Activated CD8-positive, alpha-beta memory T cell treated with anti-CD3 and anti-CD28 coated beads for 48 hours (primary cell): ENCODE measurements around the gene TRAPPC11.

Source experiments
- DNase-seq, 3 experiments: peaks; one replicate each; pipeline ENCODE4 v3.0.0-alpha.2; 2020; ENCODE audit warnings: low read depth in 2 of 3, low spot score in 2 of 3

The TRAPPC11 gene

DNA sequence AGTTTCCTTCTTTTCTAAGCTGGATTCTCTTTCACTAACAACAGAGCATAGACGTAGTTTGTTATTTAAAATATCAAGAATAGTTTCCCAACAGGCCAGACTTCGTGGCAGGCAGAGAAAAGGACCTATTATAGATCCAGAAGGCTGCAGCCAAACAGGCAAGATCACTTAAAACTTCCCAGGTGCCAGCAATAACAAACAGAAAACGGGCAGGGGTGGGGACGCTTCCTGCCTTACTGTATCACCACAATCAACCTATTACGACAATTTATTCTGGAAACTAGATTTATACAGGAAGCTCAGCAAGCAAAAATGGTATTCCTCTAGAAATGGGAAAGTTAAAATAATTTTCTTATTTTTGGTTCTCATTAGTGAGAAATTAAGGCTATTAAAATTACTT, 22.2 kb upstream of the TRAPPC11 start:
- no peak for DNase-seq

- no peak for DNase-seq
Measured at GRCh38 chr4:183637461-183637860, 21.6 kb upstream of the TRAPPC11 start.

DNA sequence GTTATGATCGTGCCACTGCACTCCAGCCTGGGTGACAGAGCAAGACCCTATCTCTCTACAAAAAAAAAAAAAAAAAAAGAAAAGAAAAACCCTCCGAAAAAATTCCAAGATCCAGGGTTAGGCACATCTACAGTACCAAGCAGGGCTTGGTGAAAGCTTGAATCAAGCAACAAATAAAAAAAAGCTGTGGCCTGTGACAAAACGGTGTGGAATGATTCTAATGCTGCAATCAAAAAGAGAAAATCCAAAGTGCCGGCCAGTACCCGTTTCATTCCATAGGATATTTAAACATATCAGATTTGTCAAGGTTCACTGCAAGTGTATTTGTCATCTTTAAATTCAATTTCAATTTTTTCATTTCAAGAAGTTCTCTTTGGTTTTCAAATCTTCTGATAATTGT, 20.7 kb upstream of the TRAPPC11 start:
- DNase-seq = no peak

- DNase-seq = no peak
Measured at GRCh38 chr4:183639291-183639690, 19.8 kb upstream of the TRAPPC11 start.

- no peak for DNase-seq
Measured at GRCh38 chr4:183645326-183645725, 13.8 kb upstream of the TRAPPC11 start.

DNA sequence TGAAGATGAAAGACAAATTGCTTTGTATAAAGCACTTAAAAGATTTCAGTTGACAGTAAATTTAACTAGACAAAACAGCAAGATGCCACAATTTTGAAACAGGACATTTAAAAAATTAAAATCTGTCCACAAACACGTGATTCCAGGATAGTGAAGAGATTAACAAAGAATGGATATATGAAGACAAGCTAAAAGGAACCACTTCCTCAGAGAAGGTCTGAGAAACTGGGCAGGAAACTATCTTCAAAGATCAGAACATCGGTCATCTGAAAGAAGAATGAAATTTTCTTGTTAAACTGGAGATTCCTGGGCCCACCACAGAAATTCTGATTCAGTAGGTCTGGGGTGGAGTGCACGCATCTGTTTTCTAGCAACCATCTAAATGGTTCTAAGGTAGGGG, 1.5 kb upstream of the TRAPPC11 start:
- no peak for DNase-seq

DNA sequence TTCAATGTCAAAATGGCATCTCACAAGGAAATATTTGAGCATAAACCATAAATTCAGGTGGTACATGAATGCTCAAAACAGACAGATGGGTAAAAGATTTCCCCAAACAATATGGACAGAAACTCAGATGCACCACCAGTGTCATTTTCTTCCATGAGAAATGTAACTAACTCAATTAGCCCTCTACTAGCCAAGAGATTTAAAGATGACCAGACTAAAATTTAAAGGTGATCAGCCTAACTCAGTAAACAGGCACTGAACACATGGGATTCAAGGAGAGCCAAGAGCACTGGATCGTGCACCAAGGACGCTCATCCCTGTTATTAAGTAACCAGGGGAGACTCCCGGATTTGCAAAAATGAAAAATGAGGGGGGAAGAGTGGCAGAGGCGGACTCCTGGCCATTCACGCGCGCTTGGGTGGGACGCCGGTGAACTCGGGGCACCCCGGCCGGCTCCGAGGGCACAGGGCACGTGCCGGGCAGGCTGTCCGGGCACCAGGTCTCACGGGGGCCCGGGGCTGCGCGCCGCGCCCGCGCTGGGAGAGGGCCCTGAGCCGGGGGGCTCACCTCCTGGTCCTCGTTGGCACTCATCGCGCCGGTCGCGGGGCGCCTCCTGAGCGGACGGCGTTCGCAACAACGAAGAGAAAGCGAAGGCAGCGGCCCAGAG, 598 bp upstream of the TRAPPC11 start:
- DNase-seq = peak in 2 of 3 experiments; percentile 8 to 27

- no peak for DNase-seq
Measured at GRCh38 chr4:183659872-183660242, 764 bp downstream of the TRAPPC11 start.

GRCh38 chr4:183666088-183666487, 7.0 kb downstream of the TRAPPC11 start:
- no peak for DNase-seq

- no peak for DNase-seq
Measured at GRCh38 chr4:183670251-183670650, 11.2 kb downstream of the TRAPPC11 start.

GRCh38 chr4:183670960-183671555, 12.0 kb downstream of the TRAPPC11 start:
- no peak for DNase-seq

- DNase-seq = no peak
Measured at GRCh38 chr4:183674153-183674552, 15.1 kb downstream of the TRAPPC11 start.

GRCh38 chr4:183675625-183676024, 16.5 kb downstream of the TRAPPC11 start:
- no peak for DNase-seq

GRCh38 chr4:183681119-183681518, 22.0 kb downstream of the TRAPPC11 start:
- no peak for DNase-seq

DNA sequence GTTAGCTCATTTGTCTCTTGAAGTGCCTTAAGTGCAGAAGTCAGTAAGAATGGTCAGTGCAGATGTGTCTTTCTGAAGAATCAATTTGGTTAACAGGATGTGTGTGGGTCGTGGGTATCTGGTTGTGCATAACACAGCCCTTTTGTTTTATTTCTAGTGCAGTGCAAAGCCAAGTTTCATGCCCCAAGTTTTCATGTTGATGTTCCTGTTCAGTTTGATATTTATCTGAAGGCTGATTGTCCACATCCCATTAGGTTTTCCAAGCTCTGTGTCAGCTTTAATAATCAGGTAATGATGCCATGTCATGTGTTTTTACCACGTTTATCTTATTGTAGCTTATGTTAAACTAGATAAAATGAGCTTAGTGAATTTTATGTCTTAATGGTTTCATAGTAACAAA, 27.4 kb downstream of the TRAPPC11 start:
- no peak for DNase-seq

GRCh38 chr4:183688216-183688615, 29.1 kb downstream of the TRAPPC11 start:
- DNase-seq = no peak

- no peak for DNase-seq
Measured at GRCh38 chr4:183691006-183691405, 31.9 kb downstream of the TRAPPC11 start.

- no peak for DNase-seq
Measured at GRCh38 chr4:183691897-183692296, 32.8 kb downstream of the TRAPPC11 start.

- DNase-seq = no peak
Measured at GRCh38 chr4:183698909-183699308, 39.8 kb downstream of the TRAPPC11 start.

DNA sequence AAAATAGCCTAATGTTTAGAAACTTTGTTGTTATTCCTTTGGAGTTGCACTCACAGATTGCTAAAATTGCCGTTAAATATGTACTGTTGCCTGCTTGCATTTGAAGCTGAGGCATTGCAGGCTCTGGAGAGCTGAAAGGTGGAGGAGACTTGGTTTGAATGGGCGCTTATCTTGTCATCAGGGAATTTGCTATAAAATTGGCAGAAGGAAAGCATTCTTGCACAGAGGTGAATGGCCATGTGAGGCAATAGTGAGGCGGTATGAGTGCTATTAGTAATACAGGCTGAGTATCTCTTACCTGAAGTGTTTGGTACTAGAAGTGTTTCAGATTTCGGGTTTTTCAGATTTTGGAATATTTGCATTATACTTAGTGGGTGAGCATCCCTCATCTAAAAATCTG, 41.3 kb downstream of the TRAPPC11 start:
- DNase-seq = no peak

DNA sequence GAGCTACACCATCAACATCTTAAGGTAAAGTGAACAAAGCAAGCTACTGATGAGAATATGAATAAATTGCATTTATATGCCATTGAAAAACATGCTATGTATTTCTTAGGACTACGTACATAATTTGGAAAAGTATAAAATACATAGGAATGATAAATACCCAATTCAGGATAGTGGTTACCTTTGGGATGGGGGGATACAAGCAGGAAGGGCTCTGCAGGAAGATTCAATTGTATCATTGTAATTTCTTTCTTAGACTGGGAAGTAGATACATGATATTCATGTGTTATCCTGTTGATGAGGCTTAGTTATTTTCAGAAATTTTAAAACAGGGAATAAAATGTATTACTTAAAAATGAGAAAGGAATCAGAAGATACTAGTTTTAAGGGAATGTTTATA, 43.4 kb downstream of the TRAPPC11 start:
- DNase-seq = no peak

DNA sequence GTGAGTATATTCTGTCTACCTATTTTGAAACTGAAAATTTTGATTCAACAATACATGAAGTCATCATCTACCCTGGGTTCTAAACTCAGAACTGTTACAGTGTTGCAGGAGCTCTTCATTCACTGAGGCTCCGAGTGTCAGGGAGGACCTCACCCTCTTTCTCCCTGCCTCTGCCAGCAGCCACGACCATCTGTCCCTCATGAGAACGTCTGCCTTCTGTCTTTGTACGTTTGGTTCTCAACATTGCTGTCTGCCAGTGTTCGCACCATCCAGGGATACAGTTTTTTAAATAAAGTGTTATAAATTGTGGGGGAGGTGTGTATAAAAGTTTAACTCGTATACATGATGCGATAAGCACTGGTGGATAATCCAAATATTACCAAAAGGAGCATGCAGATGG, 55.5 kb downstream of the TRAPPC11 start:
- no peak for DNase-seq

DNA sequence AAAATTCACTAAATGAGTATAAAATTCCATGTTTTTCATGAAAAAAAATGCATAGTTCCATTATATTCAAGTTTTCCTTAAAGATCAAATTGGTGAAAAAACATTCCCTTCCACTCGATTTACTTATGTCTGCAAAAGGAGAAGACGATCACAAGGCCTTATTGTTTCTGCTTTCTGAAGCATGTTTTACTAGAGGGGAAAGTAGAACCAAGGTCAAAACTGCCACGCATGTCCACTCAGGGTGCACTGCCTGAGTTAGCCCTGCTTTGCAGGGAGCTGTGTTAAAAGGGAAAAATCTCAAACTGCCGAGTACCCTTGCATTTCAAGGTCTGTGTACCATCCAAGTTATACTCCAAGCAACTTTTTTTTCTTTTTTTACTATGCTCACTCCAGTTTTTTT, 57.2 kb downstream of the TRAPPC11 start:
- DNase-seq = no peak
